NCI-H1417 treated with DMSO at 0.1 percent for 48 hours (cell line): ENCODE measurements around the gene CACNA1B.

Experiments used
- DNase-seq: peaks from one replicate; lab custom pipeline; 2025; lab: John Stamatoyannopoulos, UW

CACNA1B gene

DNA sequence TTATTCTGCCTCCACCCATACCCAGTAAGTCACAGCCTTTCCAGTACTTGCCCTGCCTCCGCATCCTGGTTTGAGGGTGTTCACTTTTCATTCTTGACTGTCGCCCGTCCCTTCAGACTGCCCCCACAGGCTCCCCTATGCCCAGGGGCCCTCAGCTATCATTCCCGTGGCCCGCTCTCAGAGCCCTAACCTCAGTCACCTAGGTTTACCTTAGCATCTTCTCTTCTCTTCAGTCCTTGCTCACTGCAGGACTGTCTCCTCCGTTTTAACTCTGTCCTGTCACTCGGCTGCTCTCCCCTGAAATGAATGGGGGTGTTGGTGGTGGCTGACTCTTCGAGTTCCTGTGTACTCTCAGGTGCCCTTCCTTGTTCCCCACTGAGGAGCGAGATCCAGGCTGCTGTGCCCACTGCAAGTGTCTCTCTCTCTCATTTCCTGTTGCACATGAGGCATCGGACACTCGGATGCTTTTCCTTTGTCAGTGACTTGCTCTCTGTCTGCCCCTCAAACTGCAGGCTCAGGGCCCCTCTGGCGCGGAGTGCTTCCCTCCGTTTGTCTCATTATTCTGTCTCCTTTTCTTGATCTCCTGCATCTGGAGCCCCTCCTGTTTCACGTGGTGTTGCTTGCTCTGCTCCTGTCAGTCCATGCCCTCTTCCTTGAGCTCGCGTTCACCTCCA, 89.8 kb downstream of the CACNA1B start:
- no peak for DNase-seq

DNA sequence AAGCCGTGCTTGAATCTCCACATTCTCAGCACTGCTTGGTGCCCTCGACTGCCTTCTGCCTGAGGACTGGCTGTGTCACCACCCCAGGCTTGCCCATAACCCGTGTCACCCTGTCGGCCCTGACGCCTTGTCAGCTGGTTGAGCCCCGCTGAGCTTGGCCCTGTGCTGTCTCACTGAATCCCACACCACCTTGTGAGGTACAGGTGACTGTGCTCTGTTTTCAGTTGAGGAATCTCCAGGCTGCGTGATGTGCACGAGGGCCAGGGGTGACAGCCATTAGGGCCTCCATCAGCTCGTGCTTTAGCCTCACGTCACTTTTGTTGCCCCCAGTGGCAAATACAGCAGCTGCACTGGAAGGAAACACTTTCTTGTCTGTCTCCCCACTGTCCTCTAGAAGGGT, 90.7 kb downstream of the CACNA1B start:
- DNase-seq = no peak

DNA sequence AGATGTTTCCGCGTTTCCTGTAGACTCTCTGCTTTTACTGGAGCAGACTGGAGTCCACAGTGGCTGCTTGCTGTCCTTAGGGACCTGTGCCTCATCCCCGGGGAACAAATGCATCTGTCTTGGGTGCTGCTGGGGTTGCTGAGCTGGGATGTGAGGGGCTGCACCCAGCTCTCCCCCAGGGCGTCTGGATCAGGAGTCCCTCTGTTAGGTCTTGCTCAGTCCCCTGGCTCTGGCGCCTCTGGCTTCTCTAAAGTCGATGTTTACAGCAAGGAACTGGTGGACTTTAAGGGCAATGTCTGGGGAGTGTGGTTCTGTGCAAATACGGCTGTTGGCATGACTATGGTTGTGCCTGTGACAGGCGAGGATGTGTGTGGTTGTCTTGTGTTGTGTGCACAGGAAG, 91.4 kb downstream of the CACNA1B start:
- no peak for DNase-seq

DNA sequence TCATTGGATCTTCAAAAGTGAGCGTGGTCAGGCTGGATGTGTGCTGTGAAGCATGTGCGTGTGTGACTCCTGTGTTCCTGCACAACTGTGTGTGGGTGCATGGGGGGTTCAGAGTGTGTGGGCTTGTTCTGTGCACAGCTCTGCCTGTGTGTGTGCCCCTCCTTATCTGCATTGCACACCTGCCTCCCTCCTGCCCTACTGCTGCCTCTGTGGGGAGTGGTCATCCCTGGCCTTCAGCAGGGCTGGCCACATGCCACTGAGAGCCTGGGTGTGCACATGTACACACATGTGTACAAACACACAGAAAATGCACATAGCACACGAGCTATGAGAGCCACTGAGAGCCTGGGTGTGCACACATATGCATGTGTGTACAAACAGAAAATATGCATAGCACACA, 92.1 kb downstream of the CACNA1B start:
- DNase-seq = no peak

DNA sequence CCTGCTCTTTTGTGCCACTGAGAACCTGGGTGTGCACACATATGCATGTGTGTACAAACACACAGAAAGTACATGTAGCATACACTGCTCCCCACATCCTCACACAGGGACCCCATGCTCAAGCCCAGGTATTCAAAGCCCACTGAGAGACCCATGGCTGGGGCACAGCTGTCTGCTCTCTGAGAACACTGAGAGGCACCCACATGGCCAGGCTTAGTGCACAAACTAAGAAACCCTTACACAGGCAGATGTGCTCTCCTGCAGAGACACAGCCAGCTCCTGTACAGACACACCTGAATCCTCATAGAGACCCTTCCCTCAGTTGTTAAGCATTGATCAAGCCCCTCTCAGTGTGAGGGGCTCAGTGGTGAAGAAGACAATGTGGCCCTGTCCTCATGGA, 92.5 kb downstream of the CACNA1B start:
- DNase-seq = no peak

DNA sequence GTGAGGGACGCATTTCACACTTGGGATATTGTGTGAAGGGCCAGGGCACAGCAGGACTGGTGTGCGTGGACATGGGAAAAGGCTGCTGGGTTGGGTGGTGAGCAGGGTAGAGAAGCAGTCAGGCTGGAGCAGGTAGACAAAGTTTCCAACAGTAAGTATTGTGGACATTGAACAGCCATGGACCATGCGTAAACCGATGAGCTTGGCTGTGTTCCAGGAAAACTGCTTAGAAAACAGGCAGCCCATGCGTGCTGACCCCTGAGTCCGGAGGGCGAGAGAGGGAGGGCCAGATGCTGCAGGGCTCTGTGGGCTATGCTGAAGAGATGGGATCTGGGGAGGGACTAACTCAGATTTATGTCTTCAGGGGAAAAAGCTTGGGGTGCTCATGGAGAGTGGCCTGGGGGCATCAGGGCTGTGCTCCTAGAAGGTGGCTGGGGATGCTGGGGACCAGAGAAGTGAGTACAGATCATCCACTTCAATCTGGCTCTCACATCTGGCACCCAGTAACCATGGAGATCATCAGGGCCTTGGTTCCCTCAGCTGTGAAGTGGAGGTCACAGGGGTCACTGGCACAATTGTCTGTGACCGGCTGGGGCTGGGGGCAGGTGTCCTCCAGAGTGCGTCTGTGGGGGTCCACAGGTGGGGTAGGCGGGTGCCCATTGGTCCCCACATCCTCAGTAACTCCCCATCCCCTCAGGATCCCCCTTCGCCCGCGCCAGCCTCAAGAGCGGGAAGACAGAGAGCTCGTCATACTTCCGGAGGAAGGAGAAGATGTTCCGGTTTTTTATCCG, 93.3 kb downstream of the CACNA1B start:
- DNase-seq = no peak

DNA sequence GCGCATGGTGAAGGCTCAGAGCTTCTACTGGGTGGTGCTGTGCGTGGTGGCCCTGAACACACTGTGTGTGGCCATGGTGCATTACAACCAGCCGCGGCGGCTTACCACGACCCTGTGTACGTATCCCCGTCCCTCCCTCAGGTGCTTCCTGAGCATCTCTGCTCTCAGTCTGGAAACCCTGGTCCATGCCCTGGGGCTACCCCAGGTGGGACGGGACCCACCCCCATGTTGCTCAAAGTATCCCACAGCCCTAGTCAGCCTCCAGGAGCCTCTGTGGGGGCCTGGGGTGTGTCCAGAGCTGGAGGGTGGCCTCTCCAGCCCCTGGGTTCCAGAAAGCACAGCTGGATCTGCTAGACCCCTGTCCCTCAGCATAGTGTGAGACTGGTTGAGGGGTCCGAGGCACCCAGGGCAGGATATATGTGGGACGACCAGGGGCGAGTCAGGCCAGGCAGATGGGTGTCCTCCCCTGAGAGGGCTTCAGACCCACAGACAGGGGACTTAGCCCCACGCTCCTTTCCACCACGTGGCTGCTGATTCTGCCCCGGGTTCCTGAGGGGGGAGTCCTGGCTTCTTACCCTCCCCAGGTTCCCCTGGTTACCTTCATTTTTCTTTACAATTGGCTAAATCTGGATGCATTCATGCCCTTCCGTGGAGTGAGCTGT, 94.0 kb downstream of the CACNA1B start:
- no peak for DNase-seq

DNA sequence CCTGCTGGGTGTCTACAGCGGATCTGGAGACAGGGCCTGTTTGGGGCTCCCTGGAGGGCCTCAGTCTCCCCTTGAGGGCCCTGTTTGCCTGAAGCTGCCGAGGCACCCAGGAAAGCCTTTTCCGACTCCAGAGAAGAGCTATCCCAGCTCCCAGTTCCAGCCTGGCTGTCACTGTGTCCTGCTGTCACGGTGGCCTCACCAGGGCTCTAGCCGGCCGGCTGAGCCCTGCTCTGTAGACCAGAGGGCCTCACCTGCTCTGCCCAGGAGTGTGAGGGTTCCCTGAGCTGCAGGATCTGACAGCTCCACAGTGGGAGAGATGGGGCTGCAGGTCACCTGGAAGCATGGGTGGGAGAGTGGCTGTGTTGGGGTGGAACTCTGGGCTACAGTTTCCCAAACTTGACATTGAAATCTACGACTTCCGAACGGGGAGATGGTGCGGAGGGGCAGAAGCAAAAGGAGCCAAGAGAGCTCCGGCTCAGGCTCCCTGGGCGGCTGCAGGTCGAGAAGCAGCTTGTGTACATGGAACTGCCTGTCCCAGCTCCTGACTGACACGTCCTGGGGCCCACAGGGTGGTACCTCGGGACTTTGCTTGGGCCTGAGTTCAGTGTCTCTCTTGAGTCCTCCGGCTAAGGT, 94.9 kb downstream of the CACNA1B start:
- no peak for DNase-seq

DNA sequence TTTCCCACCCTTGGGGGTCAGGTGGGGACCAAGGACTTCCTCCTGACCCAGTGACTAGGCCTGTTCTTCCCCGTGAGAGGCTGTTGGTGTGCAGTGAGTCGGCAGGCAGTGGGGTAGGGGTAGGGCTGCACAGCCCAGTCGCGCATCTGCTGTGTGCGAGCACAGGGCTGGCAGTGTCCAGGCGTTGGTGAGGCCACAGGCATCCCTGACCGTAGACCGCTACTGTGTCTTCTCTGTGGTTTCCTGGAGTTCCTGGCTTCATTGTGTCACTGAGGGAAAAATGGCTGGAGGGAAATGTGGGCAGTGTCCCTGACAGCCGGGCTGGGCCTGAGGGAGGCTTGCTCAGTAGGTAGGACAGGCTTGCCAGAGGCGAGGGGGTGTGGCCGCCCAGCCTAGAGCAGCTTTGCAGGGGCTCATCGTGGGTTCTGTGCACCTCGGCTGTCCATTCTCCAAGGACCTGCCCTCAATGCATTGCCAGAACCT, 95.4 kb downstream of the CACNA1B start:
- no peak for DNase-seq

DNA sequence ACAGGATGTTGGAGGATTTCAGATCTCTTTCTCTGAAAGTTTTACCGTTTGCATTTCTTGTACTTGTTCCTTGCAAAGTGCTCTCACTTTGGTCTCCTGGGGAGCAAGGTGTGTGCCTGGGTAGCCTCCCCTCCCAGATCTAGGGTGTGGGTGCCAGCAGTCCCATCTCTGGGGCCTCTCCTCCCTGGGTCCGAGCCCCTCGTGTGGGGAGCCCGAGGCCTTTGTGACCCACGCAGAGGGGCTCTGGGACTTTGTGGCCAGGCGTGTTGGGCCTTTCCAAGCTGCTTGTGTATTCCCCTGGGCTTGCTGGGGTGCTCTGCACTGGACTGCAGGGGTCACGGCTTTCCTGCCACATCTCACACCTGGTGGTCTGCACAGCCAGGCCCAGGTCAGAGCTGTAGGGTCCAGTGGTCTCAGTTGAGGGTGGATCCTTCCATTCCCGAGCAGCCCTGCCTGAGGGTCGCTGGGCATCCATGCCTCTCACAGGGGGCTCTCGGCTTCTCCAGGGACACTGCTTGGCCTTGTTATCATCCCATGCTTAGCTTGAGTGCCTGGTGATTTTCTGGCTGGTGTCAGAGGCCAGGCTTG, 96.3 kb downstream of the CACNA1B start:
- DNase-seq = no peak

DNA sequence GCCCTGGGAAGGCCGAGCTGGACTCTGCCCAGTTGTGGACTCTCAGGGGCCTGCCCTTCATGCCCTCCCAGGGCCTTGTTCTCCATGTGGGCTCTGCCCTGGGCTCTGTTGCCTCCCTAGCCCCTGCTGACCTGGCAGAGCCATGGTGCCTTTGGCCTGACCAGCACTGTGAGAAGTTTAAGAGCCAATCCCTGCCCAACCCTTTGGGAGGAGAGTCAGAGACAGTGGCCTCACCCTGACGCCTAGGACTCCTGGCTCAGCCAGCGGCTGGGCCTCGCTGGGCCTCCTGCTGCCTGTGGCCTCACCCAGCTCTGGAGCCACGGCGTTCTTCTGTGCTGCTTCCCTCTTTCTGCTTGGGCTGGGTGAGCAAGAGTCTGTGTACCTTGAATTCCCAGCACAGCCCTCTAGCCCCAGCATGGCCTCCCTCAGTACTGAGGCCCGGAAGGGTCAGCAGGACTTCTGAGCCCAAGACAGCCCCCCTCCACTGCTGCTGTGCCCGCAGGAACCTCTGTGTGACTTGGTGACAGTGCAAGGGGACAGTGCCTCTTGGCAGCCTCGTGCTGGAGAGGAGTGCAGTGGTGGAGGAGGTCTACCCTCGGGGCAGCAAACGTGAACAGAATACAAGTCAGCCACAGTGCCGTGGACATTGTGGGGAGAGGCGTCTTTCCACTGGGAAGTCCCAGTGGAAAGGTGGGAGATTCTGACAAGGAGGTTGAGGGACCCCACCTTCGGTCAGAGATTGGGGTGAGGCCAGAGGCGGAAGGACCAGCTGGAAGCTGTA, 97.4 kb downstream of the CACNA1B start:
- DNase-seq = no peak

DNA sequence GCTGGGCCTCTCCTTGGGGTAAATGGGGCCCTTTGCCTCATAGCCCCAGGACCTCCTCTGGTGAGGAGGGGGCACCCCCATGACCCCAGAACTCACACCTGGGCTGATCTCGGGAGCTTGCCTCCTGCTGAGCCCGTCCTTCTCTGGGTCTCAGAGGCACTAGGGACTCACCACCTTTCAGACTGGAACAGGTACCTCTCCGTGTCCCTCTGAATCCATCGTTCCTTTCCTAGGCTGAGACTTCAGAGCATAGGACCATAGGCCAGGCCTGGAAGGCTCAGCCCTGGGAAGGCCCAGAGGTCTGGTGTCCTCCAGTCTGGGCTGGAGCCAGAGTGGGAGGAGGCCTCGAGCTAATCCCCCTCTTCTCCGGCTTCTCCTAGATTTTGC, 97.9 kb downstream of the CACNA1B start:
- DNase-seq = no peak

DNA sequence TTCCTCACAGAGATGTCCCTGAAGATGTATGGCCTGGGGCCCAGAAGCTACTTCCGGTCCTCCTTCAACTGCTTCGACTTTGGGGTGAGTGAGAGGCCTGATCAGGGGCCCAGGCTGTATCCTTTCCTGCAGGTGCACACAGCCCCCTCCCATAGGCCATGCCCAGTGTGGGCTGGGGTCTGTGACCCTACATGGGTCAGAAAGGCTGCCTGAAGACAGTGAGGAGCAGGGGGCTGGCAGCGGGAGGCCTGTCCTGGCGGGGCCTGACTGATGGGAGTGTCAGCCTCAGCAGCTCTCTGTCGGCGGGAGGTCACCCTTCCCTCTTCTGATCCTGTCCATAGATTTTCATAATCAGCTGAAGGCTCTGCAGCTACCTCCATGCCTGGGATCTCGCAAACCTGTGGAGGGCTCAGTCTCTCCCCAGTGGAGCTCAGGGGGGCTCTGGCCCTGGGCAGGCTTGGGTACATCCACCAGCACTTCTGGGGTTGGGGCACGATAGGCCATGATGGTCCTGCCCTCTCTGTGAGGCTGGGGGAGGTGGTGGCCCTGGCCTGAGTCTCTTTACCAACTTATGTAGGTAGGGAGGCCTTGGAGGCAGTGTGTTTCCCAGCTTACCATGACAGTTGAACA, 98.5 kb downstream of the CACNA1B start:
- no peak for DNase-seq

DNA sequence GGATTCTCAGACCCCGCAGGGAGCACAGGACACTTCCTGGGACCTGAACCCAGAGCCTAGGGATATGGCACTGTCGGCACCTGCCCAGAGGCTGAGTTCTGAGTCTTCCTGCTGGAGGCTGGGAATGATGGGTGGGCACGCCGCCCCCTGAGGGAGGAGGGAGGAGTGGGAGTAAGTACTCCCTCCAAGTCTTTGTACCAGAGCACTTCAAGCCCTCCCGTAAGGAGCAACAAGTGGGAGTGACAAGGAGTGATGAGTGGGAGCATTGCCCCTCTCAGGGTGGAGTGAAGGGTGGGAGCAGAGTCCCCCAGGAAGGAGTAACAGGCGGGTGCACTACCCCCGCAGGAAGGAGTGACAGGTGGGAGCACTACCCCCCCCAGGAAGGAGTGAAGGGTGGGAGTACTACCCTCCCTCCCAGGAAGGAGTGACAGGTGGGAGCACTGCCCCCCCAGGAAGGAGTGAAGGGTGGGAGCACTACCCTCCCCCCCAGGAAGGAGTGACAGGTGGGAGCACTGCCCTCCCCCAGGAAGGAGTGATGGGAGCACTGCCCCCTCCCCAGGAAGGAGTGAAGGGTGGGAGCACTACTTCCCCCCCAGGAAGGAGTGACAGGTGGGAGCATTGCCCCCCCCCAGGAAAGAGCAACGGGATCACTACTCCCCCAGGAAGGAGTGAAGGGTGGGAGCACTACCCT, 100.1 kb downstream of the CACNA1B start:
- DNase-seq = no peak

DNA sequence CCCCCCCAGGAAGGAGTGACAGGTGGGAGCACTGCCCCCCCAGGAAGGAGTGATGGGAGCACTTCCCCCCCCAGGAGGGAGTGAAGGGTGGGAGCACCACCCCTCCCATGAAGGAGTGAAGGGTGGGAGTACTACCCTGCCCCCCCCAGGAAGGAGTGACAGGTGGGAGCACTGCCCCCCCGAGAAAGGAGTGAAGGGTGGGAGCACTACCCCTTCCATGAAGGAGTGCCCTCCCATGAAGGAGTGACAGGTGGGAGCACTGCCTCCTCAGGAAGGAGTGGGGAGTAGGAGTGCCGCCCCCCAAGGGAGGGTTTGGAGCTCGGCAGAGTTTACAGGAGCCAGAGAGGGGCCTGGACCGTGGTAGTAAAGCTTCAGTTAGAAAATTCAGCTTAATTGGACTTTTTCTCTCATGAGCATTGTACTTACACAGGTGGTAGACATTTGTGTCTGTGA, 100.7 kb downstream of the CACNA1B start:
- no peak for DNase-seq

DNA sequence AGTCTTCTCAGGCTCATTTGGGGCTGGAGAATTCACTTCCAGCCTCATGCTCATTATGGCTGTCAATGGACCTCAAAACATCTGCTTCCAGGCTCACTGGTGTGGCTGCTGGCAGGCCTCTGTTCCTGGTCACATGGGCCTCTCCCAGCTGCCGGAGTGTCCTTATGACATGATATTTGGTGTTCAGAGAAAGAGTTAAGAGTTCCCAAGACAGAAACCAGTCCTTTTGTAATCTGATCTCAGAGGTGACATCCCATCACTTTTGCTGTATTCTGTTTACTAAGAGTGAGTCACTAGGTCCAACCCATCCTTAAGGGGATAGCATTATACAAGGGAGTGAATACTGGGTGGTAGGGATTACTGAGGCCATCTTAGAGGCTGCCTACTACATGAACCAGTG, 104.6 kb downstream of the CACNA1B start:
- no peak for DNase-seq

DNA sequence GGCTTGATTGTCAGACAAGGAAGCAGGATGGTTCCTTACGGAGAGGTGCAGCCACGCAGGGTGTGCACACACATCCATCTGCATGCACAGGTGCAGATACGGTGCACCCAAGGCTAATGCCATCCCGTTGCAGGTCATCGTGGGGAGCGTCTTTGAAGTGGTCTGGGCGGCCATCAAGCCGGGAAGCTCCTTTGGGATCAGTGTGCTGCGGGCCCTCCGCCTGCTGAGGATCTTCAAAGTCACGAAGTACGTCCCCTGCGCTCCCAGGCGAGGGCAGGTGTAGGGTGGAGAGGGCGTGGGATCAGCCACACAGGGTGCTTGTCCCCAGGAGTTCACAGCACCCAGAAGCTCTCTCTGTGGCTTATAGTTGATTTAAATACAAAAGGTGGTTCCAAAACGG, 106.4 kb downstream of the CACNA1B start:
- DNase-seq = no peak

DNA sequence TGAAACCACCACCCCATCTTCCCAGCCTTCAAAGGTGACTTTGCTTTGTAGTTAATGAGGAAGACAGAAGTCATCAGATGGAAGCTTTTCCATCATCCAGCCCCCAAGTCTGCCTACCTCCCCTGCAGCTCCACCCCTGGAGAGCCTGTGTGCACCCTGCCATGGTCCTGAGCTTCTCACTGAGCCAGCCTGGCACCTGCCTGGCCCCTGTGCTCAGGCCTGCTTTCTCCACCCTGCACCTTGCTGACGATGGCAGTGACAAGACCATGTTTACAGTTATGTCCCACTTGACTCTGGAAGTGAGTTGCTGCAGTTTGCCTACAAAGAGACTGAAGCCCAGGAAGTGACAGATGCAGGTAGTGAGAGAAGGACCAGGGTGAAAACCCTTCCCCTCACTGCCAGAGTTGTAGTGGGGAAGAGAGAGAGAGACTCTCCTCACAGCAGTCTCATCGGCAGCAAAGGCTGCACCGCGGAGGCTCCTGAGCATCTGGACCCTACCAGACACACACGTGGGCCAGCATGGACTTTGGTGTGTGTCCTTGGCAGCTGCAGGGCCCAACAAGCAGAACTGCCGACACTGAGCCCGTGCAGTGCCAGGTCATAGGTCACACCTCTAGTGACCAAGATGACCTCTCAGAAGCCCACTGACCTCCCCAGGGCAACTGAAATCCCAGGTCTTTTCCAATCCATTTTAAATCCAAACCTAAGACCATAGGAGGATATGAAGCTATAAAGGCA, 107.1 kb downstream of the CACNA1B start:
- no peak for DNase-seq

DNA sequence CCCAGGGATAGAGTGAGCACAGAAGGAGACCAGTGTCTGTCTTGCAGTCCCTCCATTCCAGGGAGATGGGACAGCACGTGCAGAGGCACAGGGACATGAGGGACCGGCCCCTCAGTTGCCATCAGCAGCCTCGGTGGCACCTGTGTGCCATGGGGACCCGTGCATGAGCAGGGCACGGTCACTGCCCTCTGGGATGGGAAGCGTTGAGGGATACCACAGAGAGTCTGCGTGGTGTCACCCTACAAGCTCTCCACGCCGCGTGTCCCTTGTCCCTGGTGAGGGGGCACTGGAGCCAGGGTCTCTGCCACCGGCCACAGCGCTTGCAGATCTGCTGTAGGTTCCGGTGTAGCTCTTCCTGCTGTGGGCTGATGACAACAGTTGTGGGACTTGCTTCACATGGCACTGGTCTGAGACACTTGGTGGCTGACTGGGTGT, 108.1 kb downstream of the CACNA1B start:
- DNase-seq = no peak
